GM12864 (cell line): ENCODE data around the gene CIAO2B.

Source experiments
- DNase-seq: peaks from one replicate; pipeline ENCODE4 v3.0.0-alpha.2; 2011; ENCODE audit warnings: low read depth
- H3K4me3 ChIP-seq: 2 replicates; pipeline ENCODE4 v1.5.1; 2011; ENCODE audit warnings: mild to moderate bottlenecking, low read depth, low read length, control low read depth
- CTCF ChIP-seq: IDR thresholded peaks from 2 replicates; pipeline ENCODE4 v1.5.1; 2011; ENCODE audit warnings: low read depth, mild to moderate bottlenecking, moderate library complexity, low read length, control low read depth, inconsistent platforms; ENCODE audit errors: missing control alignments

The CIAO2B gene

GRCh38 chr16:66973716-66974115 is 39.5 kb upstream of the CIAO2B start:
- no peak for TF ChIP-seq CTCF
- no peak overlapping the region for H3K4me3 ChIP-seq
- no peak for DNase-seq

- no peak for DNase-seq
- no peak for TF ChIP-seq CTCF
- H3K4me3 ChIP-seq = no peak overlapping the region
Observed at GRCh38 chr16:66972983-66973382, 38.8 kb upstream of the CIAO2B start.

- TF ChIP-seq CTCF = no peak
- DNase-seq = no peak
- H3K4me3 ChIP-seq = no peak overlapping the region
Observed at GRCh38 chr16:66970775-66971720, 36.8 kb upstream of the CIAO2B start.

GRCh38 chr16:66968847-66969246 is 34.6 kb upstream of the CIAO2B start:
- no peak for DNase-seq
- no peak overlapping the region for H3K4me3 ChIP-seq
- no peak for TF ChIP-seq CTCF

GRCh38 chr16:66964049-66964448 is 29.8 kb upstream of the CIAO2B start:
- no peak overlapping the region for H3K4me3 ChIP-seq
- no peak for DNase-seq
- no peak for TF ChIP-seq CTCF

GRCh38 chr16:66961914-66962313 is 27.7 kb upstream of the CIAO2B start:
- H3K4me3 ChIP-seq = no peak overlapping the region
- TF ChIP-seq CTCF = no peak
- DNase-seq = no peak
